NCI-H1092 (cell line): ENCODE data around the gene CNBD2.
"Not testable (repeated sequence)": the region's sequence is repeated elsewhere in the genome, so short reads cannot be mapped to it uniquely, and the experiment has no call there.

Source experiments
- DNase-seq: peaks from one replicate; lab custom pipeline; 2025; lab: John Stamatoyannopoulos, UW

CNBD2 gene

GRCh38 chr20:35967979-35968640 lies at the start of gene CNBD2:
Gene CNBD2, plus strand, starts transcription at chr20:35968590. Its CDS starts 173 bp downstream, at chr20:35968763.
- DNase-seq: no peak

DNA sequence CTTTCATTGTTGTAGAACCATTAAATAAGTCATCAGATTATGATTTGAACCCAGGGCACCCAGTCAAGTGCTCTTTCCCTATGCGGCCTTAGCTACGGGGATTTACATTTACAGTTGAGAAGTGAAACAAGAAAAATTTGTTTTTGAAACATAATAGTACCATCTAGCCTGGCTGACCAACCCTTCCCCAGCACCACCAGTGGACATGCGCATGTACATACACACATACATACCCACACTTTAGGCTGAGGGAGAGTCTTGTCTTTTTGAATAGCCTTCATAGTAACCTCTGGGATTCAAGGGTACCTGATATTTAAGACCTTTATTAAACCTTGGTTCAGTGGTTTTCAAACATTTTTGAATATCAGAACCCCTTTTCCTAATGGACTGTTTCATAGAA lies 47.9 kb upstream of the CNBD2 start:
- no peak for DNase-seq

GRCh38 chr20:35929301-35929700 lies 39.1 kb upstream of the CNBD2 start:
- DNase-seq: no peak

GRCh38 chr20:35934050-35934449 lies 34.3 kb upstream of the CNBD2 start:
- DNase-seq: no peak

- no peak for DNase-seq
These were observed 29.1 kb upstream of the CNBD2 start for GRCh38 chr20:35939264-35939663.

DNA sequence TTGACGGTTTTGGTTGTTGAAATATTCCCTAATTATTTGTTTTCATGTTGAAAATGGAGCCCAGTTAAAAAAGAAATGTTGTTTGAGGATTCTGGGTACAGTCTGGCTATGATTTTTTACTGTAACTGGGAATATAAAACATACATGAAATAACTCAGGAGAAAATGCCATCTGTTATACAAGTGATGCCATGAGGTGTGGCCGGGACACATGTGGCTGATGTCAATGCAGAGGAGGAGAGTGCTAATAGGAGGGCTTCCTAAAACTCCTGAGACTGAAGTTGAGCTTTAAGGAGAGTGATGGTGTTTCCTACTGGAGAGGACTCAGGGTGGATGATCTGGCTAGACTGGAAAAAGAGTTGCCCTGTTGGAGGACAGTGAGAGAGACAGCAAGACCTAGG lies 26.8 kb upstream of the CNBD2 start:
- DNase-seq: no peak

GRCh38 chr20:35942243-35942642 lies 26.1 kb upstream of the CNBD2 start:
- no peak for DNase-seq

GRCh38 chr20:35947489-35947888 lies 20.9 kb upstream of the CNBD2 start:
- no peak for DNase-seq

DNA sequence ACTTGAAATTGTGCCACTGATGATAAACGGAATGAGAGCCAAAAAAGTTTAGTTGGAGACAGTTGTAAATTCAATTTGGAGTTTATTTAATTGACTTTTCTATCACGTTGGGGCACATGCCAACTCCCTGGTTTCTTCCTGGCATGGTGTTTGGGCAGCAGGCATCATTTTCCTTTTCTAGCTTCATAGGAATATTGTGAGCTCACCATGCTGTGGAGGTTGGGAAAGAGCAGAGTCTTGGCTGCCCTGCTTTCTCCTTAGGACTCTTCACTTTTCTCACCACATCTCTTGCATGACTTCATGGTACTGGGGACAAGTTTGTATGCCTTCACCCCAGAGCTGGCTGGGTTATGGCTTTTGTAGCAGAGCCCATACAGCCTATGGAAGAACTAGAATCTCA lies 20.5 kb upstream of the CNBD2 start:
- no peak for DNase-seq

GRCh38 chr20:35950093-35950492 lies 18.3 kb upstream of the CNBD2 start:
- DNase-seq: no peak

DNA sequence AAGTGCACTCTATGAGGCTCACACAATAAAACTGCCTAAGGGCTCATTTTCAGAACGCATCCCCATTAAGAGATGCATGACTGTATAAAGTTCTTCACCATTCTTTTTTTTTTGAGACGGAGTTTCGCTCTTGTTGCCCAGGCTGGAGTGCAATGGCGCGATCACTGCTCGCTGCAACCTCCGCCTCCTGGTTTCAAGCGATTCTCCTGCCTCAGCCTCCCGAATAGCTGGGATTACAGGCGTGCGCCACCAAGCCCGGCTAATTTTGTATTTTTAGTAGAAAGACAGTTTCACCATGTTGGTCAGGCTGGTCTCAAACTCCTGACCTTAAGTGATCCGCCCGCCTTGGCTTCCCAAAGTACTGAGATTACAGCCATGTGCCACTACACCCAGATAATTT lies 16.3 kb upstream of the CNBD2 start:
- DNase-seq: not testable (repeated sequence)

DNA sequence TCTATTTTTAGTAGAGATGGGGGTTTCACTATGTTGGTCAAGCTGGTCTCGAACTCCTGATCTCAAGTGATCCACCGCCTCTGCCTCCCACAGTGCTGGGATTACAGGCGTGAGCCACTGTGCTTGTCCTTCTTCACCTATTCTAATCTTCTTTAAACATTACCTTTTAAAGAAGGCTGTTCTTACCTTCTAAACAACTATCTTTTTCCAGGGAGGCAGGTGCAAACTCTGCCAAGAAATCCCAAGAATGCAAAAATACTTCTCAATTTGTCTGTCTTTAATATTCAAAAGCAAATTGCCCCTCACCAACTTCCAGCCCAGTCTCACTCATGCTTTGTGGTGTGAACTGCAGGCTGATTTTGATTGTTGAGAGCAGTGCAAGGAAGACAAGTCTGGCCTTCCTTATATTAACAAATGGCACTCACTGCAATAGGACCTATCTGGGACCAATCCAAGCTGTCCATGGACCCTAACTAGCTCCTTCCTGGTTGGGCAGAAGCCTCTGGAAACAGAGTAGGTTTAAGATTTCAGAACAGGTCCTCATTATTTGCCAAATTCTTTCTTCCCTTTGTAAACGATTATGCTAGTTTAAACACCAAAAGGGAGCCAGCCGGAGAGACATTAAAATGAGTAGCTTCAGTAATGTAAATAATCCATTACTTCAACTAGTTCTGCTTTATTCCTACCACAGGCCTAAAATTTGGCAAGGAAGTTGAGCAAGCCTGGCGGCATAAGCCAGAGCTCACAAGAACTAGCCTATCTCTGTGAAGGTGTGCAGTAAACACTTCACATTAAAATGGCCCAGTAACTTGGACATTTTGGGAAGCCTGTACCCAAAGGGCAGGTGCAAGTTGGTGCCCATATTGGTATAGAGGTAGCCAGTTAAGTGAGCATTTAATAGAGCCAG lies 15.7 kb upstream of the CNBD2 start:
- DNase-seq: no peak

GRCh38 chr20:35953387-35954199 lies 14.8 kb upstream of the CNBD2 start:
- peak; percentile 42 for DNase-seq

DNA sequence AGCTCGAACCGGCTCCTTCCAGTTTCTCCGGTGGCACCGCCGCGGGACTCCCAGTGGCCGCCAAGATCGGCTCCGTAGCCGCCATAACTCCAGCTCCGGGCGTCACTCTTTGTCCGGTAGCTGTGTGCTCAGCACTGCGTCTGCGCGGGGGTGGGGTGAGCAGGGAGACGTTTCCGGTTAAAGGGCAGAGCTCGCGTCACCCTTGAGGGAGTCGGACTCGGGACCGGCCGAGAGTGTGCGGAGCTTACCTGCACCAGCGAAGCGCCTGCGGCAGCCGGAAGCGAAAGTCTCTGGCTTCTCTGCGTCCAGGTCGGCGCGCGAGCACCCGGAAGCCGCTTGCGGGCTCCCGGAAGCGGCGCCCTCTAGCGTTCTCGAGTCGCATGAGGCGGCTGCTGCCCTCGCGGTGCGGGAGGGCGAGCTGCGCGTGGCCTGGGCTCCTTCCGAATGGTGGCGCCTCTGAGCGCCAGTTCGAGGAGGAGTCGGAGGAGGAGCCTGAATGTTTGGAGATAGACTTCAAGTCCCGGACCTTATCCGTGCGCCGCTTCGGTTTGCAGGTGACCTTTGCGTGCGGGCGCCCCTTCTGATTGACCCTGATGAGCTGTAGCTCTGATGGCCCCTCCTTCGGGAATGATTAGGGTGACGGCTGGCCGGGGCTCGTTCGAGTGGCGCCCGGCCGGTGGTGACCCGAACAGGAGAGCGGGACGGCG lies 14.0 kb upstream of the CNBD2 start, which contains the start of gene SCAND1:
SCAND1 (minus strand) TSS at position 303 of the 707 bp plus-strand sequence; CDS start at position 85, 218 bp downstream.
- DNase-seq: peak; percentile 93

DNA sequence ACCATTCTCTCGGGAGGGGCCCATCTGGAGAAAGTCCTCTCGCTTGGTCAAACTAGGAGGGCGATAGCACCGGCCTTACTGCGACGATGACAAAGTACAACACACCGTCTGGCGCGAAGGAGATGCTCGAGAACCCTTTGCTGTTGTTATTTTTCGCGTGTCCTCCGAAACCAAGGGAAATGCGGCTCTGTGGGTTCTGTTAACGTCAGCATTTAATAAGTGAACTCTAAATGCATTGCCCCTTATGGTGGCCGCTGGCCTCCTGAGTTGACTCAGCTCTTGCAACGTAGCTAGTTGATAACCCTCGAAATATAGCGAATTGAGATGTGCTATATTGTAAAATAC lies 13.5 kb upstream of the CNBD2 start:
- DNase-seq: peak; percentile 12

GRCh38 chr20:35956616-35957015 lies 11.8 kb upstream of the CNBD2 start:
- no peak for DNase-seq

DNA sequence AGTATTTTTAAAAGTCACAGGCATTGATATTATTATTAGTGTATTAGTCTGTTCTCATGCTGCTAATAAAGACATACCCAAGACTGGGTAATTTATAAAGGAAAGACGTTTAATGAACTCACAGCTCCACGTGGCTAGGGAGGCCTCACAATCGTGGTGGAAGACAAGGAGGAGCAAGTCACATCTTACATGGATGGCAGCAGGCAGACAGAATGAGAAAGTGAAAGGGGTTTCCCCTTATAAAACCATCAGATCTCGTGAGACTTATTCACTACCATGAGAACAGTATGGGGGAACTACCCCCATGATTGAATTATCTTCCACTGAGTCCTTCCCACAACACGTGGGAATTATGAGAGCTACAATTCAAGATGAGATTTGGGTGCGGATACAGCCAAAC lies 9.1 kb upstream of the CNBD2 start:
- DNase-seq: not testable (repeated sequence)

- DNase-seq: no peak
These were observed 4.5 kb upstream of the CNBD2 start for GRCh38 chr20:35963878-35964277.

- DNase-seq: no peak
These were observed 540 bp downstream of the CNBD2 start for GRCh38 chr20:35968930-35969329.

- DNase-seq: no peak
These were observed 3.6 kb downstream of the CNBD2 start for GRCh38 chr20:35971981-35972380.

DNA sequence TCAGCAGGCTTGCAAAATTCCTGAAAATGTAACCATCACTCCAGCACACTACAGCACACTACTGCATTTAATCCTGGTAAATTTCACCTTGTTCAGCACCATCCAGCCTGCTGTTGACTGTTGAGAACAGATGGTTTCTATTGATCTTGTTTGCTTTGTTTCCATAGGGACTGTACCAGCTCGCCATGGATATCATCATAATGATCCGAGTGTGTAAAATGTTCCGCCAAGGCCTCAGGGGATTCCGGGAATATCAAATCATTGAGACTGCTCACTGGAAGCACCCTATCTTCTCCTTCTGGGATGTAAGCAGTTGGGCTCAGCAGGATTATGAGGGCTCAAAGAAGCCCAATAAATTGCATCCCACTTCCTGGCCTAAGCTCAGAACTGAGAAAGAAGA lies 4.1 kb downstream of the CNBD2 start:
- peak; percentile 51 for DNase-seq

DNA sequence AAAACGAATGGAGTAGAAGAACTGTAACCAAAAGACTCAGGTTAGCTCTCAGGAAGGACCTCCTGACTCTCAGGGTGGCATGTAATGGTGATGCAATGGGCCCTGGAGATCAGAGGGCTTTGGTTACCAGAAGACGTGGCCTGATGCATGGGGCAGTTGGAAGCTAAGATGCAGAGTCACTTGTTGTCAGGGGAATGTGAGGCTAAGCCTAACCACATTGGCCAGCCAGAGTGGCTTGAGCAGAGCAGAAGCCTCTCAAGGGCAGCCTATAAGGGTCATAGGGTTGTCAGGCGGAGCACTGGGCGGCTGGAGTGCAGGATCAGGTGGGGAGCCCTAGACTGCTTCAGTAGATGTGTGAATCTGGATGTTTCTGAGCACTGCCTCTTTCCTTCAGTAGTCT lies 5.9 kb downstream of the CNBD2 start:
- DNase-seq: no peak
